ENCODE results near the gene NHERF1.

Gene NHERF1

DNA sequence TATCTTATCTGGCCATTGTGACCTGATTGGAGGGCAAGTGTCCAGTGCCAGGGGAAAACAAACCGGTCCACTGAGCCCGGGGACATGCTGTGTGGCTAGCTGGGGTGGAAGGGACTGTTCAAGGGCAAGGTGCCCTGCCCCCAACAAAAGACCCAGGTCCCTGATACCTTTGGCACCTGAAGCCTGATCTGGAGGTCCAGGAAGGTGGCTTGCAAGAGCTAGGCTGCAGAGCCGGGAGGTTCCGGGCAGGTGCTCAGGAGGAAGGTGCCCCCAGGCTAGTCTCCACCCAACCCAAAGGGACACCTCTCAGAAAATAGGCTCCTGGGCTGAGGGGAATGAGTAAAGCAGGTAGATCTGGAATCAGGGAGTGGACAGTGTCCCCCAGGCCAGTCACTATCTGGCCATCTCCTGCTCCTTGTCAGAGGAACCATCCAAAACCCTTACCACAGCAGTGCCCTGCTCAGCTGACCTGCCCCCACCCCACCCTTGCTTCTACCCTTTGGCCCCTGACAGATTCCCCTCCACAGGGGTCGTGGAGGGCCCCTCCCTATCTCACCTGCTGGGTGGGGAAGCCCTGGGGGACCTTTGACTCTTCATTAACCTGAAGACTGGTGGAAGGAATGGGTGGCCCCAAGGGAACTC, 21.5 kb downstream of the NHERF1 start:
- DNase-seq: no peak

DNA sequence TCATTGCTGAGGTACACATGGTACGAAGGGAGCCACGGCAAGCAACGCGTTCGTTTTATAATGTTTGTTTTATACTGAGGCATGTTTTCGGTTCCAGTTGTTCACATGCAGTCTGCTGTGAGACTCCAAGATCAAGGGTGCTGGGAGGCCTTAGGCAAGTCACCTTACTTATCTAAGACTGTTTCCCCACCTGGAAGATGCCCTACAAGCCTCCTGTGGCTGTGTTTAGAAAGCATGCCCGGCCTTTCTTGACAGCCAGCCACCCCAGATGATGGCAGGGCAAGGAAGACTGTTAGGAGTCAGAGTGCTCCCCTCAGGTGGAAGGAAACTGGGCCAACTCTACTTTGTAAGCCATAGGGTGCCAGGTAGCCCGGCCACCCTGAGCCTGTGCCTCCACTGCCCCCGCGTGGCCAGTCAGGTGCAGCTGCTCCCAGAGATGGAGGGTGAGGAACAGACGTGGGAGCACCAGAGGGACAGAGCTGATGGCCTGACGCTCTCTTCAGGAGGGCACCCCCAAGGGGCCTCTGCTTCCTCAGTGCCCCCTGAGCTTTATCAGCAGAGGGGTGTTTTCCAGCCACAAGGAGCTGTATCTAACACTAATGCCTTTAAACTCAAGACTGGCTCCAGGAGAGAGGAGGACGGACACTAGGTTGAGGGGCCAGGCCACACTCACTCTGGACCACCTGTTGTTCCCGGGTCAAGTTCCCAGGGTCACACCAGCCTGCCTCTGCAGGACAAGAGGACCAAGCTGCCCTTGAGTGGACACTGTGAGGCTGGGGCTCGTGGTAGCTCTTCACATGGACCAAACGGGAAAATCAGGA, 22.3 kb downstream of the NHERF1 start:
- DNase-seq: peak; percentile 59 to 79

DNA sequence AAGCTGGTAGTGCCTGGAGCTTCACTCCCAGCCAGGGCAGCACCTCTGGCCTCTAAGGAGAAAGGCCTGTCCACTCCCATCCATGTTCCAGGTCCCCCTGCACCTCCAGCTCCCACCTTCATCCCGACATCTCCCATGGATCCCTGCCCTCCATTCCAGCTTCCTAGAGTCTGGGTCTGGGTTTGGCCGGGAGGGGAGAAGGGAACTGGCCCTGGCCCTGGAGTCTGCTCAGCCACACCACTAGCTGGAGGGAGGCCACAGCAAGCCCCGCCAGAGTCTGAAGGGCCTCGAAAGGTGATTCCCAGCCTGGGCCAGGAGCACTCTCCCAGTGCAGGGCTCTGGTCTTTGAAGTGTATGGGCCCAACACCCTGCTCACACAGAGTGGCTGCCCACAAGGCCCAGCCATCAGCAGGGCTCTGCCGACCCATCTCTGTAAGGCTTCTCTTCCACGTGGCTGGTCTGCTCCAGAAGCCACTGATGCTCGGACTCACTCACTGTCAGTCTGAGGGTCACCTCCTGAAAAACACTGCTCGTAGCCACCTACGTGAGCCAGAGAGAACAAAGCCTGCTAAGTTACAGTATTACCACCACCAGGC, 23.0 kb downstream of the NHERF1 start:
- DNase-seq: no peak

- no peak for DNase-seq
Measured at GRCh38 chr17:74772053-74772452, 23.6 kb downstream of the NHERF1 start.

DNA sequence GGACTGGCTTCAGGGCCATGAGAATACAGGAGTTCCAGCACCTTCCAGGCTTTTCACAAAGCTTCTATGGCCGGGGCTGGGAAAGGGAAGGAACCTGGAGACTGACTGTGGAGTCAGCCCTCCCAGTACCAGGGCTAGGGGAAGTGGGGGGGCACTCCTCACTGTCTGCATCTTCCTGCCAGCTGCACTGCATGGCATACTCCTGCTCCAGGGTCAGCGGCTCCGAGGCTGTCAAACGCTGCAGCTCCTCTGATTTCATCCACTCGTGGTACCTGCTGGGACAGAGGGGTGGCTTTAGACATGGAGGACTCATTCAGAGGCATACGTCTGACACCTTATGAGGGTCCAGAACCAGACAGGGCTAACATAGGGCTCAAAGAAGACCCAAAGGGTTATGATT, 25.0 kb downstream of the NHERF1 start:
- DNase-seq: no peak

DNA sequence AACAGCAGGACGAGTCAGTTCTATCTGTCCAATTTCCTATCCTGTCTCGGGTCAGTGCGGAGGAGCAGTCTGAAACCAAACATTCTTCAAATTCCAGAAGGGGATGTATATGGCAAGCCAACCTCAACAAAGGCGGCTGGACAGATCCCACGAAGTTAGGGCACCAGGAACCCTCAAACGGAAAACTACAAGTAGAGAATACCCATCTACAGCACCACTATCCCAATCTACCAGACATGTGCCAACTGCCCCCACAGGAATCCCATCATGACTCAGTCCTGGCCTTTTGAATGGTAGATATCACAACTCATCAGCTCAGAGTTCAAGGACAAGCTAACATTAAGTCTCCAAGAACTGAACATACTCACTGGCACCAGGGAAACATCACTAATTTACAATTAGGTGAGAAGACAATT, 25.5 kb downstream of the NHERF1 start:
- DNase-seq: no peak

DNA sequence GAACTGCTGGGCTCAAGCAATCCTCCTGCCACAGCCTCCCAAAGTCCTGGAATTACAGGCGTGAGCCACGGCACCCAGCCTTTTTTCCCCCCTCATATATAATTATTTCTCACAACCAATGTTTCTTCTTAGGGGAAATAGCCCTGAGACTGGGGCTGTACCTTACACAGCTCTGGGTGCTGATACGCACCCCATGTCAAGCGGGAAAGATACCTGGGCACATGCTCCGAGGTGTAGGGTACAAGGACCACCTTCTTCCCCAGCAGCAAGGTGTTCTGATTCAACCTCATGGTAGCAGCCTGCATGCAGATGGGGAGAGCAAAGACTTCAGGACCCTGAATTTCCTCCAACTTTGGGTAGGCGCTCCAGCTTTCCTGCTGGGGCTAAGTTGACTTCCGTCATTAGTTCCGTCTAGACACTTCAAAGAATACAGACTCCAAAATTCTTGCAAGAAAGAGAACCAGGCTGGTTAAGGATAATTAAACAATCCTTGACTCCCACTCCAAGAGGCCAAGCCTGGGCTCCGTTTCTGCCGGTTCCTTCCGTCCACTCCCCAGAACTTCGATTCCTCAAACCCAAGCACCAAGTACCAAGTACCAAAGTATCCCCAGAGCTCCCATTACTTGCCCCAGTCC, 27.1 kb downstream of the NHERF1 start:
- DNase-seq: no peak

GRCh38 chr17:74776044-74776962, 27.9 kb downstream of the NHERF1 start, which contains the start of gene NAT9:
Gene NAT9 (minus strand): TSS chr17:74776345. CDS start chr17:74775698, 647 bp downstream.
- DNase-seq: peak; percentile 96 to 99

- no peak for DNase-seq
Measured at GRCh38 chr17:74776990-74777389, 28.6 kb downstream of the NHERF1 start.

- no peak for DNase-seq
Measured at GRCh38 chr17:74777901-74778515, 29.6 kb downstream of the NHERF1 start.

DNA sequence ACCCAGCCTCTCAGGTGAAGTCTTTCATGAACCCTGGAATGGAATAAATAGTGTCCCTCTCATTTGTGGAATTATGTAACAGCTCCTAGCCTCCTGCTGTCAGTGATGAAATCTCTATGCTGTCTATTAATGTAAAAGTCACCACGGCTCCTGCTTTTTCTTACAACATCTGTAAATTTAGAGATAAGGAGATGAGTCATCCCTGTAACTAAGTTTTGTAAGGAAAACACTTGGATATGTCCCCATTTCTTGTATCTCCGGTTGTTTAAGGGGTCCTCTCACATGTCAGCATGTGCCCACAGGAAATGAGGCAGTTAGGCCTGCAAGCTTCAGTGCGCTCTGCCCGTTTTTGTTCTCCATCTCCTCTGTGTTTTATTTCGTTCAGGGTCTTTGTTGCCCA, 30.5 kb downstream of the NHERF1 start:
- DNase-seq: no peak

- DNase-seq: no peak
Measured at GRCh38 chr17:74779501-74779900, 31.1 kb downstream of the NHERF1 start.

- DNase-seq: no peak
Measured at GRCh38 chr17:74779948-74780400, 31.5 kb downstream of the NHERF1 start.

- peak; percentile 45 to 66 for DNase-seq
Measured at GRCh38 chr17:74780443-74781238, 32.2 kb downstream of the NHERF1 start.

DNA sequence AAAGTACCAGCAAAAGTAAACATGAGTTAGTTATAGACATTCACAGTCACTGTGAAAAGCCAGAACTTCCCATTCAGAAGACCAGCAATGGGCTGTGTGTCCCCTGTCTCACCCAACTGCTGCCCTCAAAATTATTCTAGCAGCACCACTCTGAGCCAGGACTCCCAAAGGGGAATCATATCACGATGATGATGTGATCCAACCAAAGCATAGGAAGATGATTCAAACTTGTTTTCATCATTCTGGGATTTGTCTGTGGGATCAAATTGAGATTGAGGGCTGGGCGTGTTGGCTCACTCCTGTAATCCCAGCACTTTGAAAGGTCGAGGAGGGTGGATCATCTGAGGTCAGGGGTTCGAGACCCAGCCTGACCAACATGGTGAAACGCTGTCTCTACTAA, 34.1 kb downstream of the NHERF1 start:
- no peak for DNase-seq

GRCh38 chr17:74784125-74784810, 35.8 kb downstream of the NHERF1 start:
- DNase-seq: no peak

GRCh38 chr17:74785096-74785980, 36.9 kb downstream of the NHERF1 start:
- DNase-seq: no peak

GRCh38 chr17:74785981-74786360, 37.5 kb downstream of the NHERF1 start:
- no peak for DNase-seq

DNA sequence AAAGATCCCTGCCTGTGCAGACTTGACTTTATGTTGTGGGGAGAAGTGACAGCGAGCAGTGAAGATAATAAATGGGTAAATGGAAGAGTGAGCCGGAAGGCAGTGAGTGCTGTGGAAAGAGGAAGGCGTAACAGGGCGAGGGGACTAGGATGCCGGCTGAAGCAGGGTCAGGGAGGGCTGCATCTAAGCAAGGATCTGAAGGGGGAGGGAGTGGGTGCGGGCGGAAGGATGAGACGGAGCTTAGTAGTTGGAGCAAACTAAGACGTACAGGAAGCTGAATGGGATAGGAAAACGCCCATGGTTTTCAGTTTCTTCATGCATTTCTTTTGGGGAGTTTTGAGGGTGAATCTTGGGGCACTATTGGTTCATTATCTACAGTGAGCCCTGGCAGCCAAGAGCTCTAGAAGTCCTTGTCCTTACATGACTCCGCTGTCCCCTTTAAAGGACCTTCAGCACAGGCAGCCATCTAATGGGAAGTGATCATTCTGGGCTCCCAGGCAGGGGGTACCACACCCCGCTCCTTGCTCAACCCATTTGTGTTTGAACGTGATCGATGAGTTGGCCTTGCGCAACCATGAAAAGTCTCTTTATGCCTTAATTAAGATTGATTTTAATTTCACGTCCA, 38.1 kb downstream of the NHERF1 start:
- no peak for DNase-seq
